B cell (primary cell): ENCODE measurements around the gene BBC3.

Experiments
- EZH2 ChIP-seq: IDR thresholded peaks from 2 replicates; pipeline ENCODE4 v1.6.1; 2012; ENCODE audit warnings: borderline replicate concordance, low read depth, mild to moderate bottlenecking, moderate library complexity, low read length; ENCODE audit not compliant: insufficient read depth, poor library complexity, severe bottlenecking
- TF ChIP-seq, protein P1 (sequence below): fragments of 200-600 bp; IDR thresholded peaks from one replicate; pipeline ENCODE4 v1.8.0; 2022; ENCODE audit warnings: antibody characterized with exemption, mild to moderate bottlenecking

DNA sequence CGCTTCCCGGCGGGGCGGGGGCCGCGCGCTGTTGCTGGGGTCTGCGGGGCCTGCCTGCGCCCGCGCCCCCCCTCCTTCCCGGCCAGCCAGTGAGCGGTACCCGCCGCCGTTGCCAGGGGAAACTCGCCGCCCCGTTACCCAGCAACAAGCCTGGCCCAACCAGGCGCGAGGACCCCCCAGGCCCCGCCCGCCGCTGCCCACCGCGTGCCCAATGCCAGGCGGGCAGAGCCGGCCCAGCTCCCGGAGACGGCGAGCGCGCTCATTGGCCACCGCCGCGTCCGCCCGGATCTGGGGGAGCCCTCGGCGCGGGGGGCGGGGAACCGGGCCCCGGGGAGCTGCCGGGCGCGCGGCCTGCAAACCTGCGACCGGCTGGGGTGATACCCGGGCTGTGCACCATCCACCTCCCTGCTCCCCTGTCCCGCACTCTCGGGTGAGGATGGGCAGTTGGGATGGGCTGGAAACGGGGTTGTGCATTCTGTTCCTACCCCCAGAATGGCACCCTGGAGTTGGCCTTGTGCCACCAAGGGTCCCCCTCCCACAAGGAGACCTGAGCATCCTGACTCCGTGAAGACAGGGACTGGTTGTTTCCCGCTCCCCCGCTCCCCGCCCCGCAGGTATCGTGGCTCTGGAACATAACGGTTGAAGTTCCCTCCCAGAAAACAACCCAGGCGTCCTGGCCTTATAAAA, 8.8 kb upstream of the BBC3 start:
- TF ChIP-seq EZH2 = no peak
- TF ChIP-seq, protein P1, sequence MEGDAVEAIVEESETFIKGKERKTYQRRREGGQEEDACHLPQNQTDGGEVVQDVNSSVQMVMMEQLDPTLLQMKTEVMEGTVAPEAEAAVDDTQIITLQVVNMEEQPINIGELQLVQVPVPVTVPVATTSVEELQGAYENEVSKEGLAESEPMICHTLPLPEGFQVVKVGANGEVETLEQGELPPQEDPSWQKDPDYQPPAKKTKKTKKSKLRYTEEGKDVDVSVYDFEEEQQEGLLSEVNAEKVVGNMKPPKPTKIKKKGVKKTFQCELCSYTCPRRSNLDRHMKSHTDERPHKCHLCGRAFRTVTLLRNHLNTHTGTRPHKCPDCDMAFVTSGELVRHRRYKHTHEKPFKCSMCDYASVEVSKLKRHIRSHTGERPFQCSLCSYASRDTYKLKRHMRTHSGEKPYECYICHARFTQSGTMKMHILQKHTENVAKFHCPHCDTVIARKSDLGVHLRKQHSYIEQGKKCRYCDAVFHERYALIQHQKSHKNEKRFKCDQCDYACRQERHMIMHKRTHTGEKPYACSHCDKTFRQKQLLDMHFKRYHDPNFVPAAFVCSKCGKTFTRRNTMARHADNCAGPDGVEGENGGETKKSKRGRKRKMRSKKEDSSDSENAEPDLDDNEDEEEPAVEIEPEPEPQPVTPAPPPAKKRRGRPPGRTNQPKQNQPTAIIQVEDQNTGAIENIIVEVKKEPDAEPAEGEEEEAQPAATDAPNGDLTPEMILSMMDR = no peak
